Thyroid gland (tissue), 4 donors: ENCODE data around the gene RFX8.

Source experiments
- POLR2A ChIP-seq, 2 donors: fragments of 450-650 bp; IDR thresholded peaks; one replicate each; pipeline ENCODE4 v1.6.1; 2017; ENCODE audit warnings: antibody characterized with exemption in 2 of 2, mild to moderate bottlenecking in 2 of 2, moderate library complexity in 1 of 2
- TF ChIP-seq, protein P1 (sequence below), 6 experiments: fragments of 200-600 bp in 3 of 6; fragments of 450-650 bp in 3 of 6; sonication (generic) in 3 of 6; IDR thresholded peaks; one replicate each; pipeline ENCODE4 v1.5.1; 2016 to 2019; ENCODE audit warnings: antibody characterized with exemption in 6 of 6, mild to moderate bottlenecking in 2 of 6, inconsistent platforms in 1 of 6, moderate library complexity in 1 of 6

GRCh38 chr2:101409699-101410098 lies 65.2 kb downstream of the RFX8 start:
- TF ChIP-seq, protein P1, sequence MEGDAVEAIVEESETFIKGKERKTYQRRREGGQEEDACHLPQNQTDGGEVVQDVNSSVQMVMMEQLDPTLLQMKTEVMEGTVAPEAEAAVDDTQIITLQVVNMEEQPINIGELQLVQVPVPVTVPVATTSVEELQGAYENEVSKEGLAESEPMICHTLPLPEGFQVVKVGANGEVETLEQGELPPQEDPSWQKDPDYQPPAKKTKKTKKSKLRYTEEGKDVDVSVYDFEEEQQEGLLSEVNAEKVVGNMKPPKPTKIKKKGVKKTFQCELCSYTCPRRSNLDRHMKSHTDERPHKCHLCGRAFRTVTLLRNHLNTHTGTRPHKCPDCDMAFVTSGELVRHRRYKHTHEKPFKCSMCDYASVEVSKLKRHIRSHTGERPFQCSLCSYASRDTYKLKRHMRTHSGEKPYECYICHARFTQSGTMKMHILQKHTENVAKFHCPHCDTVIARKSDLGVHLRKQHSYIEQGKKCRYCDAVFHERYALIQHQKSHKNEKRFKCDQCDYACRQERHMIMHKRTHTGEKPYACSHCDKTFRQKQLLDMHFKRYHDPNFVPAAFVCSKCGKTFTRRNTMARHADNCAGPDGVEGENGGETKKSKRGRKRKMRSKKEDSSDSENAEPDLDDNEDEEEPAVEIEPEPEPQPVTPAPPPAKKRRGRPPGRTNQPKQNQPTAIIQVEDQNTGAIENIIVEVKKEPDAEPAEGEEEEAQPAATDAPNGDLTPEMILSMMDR (IDR thresholded peaks at IDR 0.05), result no peak
- no peak for TF ChIP-seq POLR2A (IDR thresholded peaks at IDR 0.05)
